PC-9 (cell line): ENCODE data around the gene CCL8.

Experiments used
- EZH2 ChIP-seq: fragments of 200-600 bp; sonication (generic); IDR thresholded peaks from 2 replicates; pipeline ENCODE4 v1.8.0; 2017; ENCODE audit warnings: antibody characterized with exemption, low read depth
- TF ChIP-seq, protein P1 (sequence below): fragments of 200-600 bp; sonication (generic); conservative IDR thresholded peaks from 2 replicates; pipeline ENCODE4 v1.6.1; 2017; ENCODE audit warnings: mixed run types, antibody characterized with exemption, mild to moderate bottlenecking, moderate library complexity

DNA sequence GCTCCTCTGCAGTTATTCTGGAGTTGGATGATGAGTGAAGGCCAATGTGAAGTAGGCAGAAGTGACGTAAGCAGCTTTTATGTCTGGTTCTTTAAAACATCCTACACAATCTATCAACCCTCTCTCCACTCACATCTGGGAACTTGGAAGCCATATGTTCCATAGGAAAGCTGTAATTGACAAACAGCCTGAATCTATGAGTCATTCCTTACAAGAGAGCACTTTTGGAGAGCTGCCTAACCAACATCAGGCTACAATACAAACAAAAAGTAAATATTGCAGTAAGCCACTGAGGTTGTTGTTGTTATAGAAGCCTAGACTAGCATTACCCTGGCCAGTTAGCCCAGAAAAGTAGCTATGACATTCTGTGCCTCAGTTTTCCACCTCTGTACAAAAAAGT, 43.4 kb upstream of the CCL8 start:
- TF ChIP-seq, protein P1, sequence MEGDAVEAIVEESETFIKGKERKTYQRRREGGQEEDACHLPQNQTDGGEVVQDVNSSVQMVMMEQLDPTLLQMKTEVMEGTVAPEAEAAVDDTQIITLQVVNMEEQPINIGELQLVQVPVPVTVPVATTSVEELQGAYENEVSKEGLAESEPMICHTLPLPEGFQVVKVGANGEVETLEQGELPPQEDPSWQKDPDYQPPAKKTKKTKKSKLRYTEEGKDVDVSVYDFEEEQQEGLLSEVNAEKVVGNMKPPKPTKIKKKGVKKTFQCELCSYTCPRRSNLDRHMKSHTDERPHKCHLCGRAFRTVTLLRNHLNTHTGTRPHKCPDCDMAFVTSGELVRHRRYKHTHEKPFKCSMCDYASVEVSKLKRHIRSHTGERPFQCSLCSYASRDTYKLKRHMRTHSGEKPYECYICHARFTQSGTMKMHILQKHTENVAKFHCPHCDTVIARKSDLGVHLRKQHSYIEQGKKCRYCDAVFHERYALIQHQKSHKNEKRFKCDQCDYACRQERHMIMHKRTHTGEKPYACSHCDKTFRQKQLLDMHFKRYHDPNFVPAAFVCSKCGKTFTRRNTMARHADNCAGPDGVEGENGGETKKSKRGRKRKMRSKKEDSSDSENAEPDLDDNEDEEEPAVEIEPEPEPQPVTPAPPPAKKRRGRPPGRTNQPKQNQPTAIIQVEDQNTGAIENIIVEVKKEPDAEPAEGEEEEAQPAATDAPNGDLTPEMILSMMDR: no peak
- no peak for TF ChIP-seq EZH2
